GDM1 (cell line): ENCODE results near the gene GZF1.

Experiments used
- DNase-seq: peaks from one replicate; lab custom pipeline; 2025; lab: John Stamatoyannopoulos, UW

The GZF1 gene

GRCh38 chr20:23409800-23410199 lies 47.8 kb downstream of the GZF1 start:
- no peak for DNase-seq

GRCh38 chr20:23410916-23411695 lies 49.1 kb downstream of the GZF1 start:
- DNase-seq: no peak

- no peak for DNase-seq
Observed at GRCh38 chr20:23412026-23412425, 50.0 kb downstream of the GZF1 start.

- no peak for DNase-seq
Observed at GRCh38 chr20:23413862-23414422, 52.0 kb downstream of the GZF1 start.

GRCh38 chr20:23414526-23415188 lies 52.7 kb downstream of the GZF1 start:
- no peak for DNase-seq

- no peak for DNase-seq
Observed at GRCh38 chr20:23415555-23415954, 53.6 kb downstream of the GZF1 start.

- no peak for DNase-seq
Observed at GRCh38 chr20:23415959-23416583, 54.1 kb downstream of the GZF1 start.

GRCh38 chr20:23417861-23418260 lies 55.9 kb downstream of the GZF1 start:
- DNase-seq: no peak

- DNase-seq: no peak
Observed at GRCh38 chr20:23419657-23419994, 57.6 kb downstream of the GZF1 start.

- peak; percentile 8 for DNase-seq
Observed at GRCh38 chr20:23419995-23420901, 58.3 kb downstream of the GZF1 start.

- peak; percentile 90 for DNase-seq
Observed at GRCh38 chr20:23420943-23421931, 59.3 kb downstream of the GZF1 start, which contains the start of gene NAPB. NAPB (minus strand) TSS chr20:23421488; CDS start chr20:23421402, 86 bp downstream.
